PFSK-1 (cell line): ENCODE results near the gene FZR1.

Experiments
- FOXP2 ChIP-seq: optimal IDR thresholded peaks from 2 replicates; pipeline ENCODE3; 2011; ENCODE audit warnings: borderline replicate concordance, control low read depth, inconsistent platforms; ENCODE audit not compliant: insufficient read depth; ENCODE audit errors: extremely low read length, extremely low read depth
- POLR2AphosphoS5 ChIP-seq: IDR thresholded peaks from 2 replicates; pipeline ENCODE4 v1.6.1; 2012; ENCODE audit warnings: low read depth, mild to moderate bottlenecking, control low read depth, low read length, moderate library complexity
- REST ChIP-seq, 2 experiments: IDR thresholded peaks; 2 replicates each; pipeline versions ENCODE4 v1.6.1 to v1.8.0; 2011 to 2012; ENCODE audit warnings: low read depth in 2 of 2, low read length in 2 of 2, control low read depth in 1 of 2, inconsistent platforms in 1 of 2, mild to moderate bottlenecking in 1 of 2, moderate library complexity in 1 of 2; ENCODE audit not compliant: insufficient read depth in 1 of 2
- SIN3A ChIP-seq: IDR thresholded peaks from 2 replicates; pipeline ENCODE4 v1.6.1; 2012; ENCODE audit warnings: mild to moderate bottlenecking, low read length, moderate library complexity, borderline replicate concordance; ENCODE audit not compliant: insufficient read depth
- TAF1 ChIP-seq: IDR thresholded peaks from 2 replicates; pipeline ENCODE4 v1.6.1; 2012; ENCODE audit warnings: low read length, control low read depth, borderline replicate concordance; ENCODE audit not compliant: insufficient read depth

FZR1 gene

DNA sequence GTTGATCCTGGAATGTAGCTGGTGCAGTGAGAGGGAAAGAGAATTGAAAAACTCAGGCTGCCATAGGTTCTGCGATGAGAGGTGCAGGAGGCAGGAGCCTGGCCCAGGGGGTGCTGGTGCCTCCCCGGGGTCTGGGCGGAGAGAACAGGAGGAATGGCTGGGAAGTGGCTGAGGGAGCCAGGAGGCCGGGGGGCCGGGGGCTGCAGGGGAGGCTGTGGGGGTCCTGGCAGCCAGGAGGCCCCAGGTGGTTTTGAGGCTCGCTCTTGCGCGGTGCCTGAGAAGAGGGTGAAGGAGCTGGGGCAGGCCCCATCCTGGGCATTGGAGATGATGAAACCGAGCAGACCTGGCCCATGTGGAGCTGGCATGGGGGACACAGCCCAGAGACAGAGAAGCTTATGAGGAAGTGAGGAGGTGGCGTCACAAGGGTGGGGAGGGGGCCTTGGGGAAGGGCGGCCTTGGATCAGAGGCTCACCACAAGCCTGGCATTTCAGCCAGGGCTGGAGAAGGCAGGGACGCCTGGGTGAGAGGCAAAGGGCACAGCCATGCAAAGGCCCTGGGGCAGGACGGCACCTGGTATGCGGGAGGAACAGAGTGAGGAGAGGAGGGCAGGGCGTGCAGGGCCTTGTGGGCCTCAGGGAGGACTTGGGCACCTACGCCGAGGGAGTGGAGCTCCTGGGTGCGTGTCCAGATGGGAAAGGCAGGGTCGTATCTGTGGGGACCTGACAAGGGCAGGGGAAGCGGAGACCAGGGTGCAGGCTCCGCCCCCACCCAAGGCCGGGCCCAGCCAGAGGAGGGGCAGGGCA lies 31.5 kb downstream of the FZR1 start:
- TF ChIP-seq POLR2AphosphoS5 (no peak; the same call in 1 of the 2 replicates), FOXP2 (no peak), SIN3A (no peak), TAF1 (no peak), REST (IDR thresholded peaks at IDR 0.05; ENCODE audit: insufficient read depth in 1 of 2, low read depth in 2 of 2, low read length in 2 of 2) (no peak)

- TF ChIP-seq FOXP2 (no peak), POLR2AphosphoS5 (peak; percentile 32; the same call in 1 of the 2 replicates)
Measured at GRCh38 chr19:3538258-3538929, 32.3 kb downstream of the FZR1 start.

DNA sequence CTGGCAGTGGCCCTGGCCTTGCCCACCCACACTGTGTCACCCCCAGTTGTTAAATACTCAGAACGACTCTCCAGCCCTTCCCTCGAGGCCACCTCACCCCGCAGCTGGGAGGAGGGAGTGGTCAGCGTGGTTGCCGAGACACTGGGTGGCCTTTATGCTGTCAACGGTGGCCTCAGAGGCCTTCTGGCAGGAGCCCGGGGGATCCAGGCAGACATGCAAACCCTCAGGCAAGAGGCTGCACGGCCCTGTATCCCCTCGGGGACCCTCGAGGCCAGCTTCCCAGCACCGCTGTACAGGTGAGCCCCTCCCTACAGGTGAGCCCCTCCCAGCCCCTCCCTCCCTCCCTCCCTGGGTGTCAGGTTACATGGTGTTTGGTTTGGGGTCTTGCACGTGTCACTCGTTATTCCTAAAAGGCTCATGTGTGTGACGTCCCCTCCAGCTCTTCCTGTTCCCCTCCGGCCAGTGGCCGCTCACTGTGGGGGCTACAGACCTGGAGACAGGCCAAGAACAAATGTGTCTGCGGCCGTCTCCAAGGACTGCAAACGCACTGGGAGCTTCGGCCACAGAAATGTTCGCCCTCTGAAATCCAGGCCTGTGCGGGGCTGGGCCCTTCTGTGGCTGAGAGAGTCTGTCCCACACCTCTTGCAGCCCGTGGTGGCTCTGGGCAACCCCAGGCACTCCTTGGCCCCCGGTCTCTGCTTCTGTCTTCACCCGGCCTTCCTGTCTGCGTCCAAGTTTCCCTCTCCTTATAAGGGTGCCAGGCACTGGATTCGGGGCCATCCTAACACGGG lies 33.0 kb downstream of the FZR1 start, which contains the start of gene TEKTIP1:
Gene TEKTIP1, plus strand, starts transcription at position 210 of the 791 bp plus-strand sequence. Its CDS starts 4 bp downstream, at position 214.
- TF ChIP-seq TAF1: no peak
- TF ChIP-seq SIN3A: no peak
- TF ChIP-seq POLR2AphosphoS5: no peak; the same call in 1 of the 2 replicates
- no peak for TF ChIP-seq REST (IDR thresholded peaks at IDR 0.05; ENCODE audit: insufficient read depth in 1 of 2, low read depth in 2 of 2, low read length in 2 of 2)
- no peak for TF ChIP-seq FOXP2

DNA sequence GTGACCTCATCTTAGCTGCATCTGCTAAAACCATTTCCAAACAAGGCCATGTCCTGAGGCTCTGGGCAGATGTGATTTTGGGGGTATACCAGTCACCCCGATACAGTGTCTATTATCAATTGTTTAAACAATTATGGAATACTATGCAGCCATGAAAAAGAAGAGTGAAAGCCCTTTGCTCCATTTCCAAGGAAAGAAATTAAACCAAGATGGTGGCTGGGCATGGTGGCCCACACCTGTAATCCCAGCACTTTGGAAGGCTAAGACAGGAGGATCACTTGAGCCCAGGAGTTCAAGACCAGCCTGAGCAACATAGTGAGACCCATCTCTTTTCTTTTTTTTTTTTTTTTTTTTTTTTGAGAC lies 33.6 kb downstream of the FZR1 start:
- TF ChIP-seq POLR2AphosphoS5 (no peak), TAF1 (no peak), REST (IDR thresholded peaks at IDR 0.05; ENCODE audit: insufficient read depth in 1 of 2, low read depth in 2 of 2, low read length in 2 of 2) (no peak), FOXP2 (no peak), SIN3A (no peak)

DNA sequence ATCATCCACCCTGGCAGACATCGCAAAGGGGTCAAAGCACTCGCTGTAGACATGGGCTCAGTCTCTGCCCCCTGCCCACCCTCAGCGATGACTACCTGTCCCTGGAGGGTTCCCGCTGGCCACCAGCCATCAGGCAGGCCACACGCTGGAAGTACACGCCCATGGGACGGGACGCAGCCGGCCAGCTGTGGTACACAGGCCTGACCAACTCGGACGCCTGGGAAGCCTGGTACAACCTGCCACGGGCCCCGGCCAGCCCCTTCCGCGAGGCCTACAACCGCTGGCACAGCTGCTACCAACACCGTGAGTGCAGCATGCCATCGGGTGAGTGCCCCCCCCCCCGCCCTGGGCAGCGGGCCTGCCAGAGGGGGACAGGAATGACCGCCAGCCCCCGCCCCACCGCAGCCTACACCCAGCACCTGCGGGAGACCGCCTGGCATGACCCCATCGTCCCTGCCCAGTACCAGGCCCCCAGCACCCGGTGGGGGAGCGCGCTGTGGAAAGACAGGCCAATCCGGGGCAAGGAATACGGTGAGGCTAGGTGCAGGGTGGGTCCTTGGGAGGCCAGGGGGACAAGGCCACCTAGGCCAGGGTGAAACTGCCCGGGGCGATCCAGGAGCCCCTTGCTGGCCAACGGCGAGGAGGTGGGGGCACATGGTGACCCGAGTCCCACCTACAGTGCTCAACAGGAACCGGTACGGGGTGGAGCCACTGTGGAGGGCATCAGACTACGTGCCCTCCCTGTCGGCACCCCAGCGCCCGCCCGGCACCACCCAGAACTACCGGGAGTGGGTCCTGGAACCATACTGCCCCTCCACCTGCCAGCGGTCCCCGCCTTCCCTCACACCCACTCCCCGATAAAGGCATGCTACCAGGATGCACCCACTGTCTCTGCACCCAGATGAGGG lies 37.3 kb downstream of the FZR1 start:
- TF ChIP-seq TAF1 (no peak), POLR2AphosphoS5 (no peak; the same call in 1 of the 2 replicates), SIN3A (no peak), REST (IDR thresholded peaks at IDR 0.05; ENCODE audit: insufficient read depth in 1 of 2, low read depth in 2 of 2, low read length in 2 of 2) (no peak), FOXP2 (no peak)
